GM19043 (cell line): Measurements from ENCODE around the gene CH25H.

ENCODE experiments used
- ATAC-seq: cut with Tn5 transposase; IDR thresholded peaks from one replicate; pipeline ENCODE4 v1.9.1; 2021; ENCODE audit warnings: low read depth; ENCODE audit not compliant: unreplicated experiment

CH25H gene

DNA sequence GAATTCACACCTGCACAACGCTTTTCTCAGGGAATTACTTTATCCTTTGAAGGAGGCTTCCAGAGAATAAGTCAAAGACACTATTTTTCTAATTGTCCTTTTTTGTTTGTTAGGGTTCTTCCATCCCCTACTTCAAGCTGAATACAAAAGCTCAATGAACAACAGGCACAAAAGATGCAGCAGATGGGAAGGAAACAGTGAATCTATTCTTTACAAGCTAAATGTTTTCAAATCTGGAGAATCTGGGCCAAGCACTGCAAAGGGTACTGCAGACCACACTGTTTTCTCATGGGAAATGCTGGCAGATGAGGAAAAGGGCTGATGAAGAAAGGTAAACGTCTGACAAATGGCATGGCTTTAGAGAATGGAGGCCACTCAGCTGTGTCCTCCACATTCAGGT is 25.9 kb upstream of the CH25H start:
- no peak for ATAC-seq

DNA sequence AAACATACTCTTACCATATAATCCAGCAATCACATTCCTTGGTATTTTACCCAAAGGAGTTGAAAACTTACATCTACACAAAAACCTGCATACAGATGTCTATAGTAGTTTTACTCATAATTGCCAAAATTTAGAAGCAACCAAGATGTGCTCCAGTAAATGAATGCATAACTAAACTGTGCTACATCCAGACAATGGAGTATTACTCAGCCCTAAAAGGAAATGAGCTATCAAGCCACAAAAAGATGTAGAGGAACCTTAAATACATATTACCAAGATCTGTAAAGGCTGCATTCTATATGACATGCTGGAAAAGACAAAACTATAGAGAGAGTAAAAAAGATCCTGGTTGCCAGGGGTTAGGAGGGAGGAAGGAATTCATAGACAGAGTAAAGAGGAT is 21.8 kb upstream of the CH25H start:
- no peak for ATAC-seq

- ATAC-seq, result no peak
Observed at GRCh38 chr10:89228146-89228545, 21.0 kb upstream of the CH25H start.

GRCh38 chr10:89226891-89227290 is 19.8 kb upstream of the CH25H start:
- ATAC-seq, result no peak

DNA sequence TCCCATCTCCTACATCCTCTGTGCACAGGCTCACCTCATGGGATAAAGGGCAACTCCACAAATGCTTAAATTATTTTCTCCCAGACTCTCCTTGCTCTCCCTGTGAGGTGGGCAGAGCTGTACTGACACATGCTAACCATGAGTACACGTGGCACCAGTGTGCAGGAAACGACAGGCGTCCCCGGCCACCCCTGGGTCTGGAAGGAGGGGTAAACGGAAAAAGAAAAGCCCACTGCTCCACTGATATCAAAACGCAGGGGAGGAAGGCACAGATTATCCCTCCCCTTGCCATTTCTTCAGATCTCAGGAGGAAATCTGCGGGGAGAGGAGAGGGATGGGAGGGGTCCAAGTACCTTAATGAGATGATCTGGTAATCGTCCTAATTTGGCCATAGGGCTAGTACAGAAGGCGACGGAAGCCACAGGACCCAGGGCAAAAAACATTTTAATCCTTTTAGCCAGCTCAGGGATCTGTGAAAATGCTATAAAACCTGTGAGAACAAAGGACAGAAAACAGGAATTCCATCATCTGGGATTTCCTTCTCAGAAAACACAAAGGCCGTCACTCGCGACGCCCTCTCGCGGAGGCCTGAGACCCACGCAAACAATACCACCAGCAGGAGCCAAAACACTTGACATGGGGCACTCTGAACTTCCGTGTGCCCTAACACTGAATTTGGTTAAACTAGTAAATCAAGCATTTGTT is 17.8 kb upstream of the CH25H start:
- ATAC-seq, result no peak

GRCh38 chr10:89221919-89222318 is 14.8 kb upstream of the CH25H start:
- no peak for ATAC-seq

GRCh38 chr10:89219513-89220218 is 12.5 kb upstream of the CH25H start:
- no peak for ATAC-seq

DNA sequence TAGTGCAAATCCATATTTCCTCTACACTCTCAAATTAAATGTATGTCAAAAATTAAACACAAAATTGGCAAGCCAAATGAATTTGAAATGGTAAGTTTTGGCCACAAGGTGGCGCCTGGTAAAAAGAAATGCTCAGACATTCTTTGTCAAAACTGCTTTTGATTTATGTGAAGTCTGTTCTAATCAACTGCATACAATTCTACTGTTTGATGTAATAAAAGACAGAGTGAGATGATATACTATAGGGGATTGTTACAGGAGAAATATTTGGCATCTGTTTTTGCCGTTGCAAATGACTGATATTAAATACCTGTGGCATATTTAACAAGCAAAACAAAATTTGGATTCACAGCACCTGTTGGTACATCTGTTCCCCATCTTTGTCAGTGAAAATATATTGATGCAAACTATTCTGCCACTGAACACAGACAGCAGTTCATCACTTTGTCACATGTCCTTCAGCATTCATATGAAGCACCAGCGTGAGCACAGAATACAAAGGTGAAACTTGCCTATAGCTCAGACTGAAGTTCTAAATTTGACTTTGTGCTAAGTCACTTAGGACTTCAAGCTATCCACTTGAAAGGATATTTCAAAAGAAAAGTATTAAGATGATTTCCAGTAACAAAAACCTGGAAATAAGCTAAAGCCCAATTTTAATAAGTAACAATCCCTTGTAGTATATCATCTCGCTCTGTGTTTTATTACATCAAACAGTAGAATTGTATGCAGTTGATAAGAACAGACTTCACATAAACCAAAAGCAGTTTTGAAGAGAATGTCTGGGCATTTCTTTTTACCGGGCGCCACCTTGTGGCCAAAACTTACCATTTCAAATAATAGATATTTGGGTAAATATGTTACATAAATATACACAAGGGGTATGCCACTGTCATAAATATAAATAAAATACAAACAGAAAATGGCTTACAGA is 10.2 kb upstream of the CH25H start:
- no peak for ATAC-seq

DNA sequence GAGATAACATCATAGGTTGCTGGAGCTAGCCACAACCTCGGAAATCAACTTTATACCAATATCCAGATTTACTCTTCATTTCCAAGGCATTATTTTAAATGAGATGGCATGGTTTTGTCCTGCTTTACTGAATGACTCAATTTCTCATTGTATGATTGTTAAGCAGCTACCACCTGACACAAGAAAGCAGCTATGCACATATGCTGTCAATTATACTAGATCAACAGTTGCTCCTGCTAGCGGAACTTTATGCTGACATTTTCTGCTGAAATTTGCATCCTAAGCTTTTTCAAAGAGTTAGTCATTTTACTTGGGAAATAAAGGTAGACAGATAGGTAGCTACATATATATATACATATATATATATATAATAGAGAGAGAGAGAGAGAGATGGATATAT is 8.9 kb upstream of the CH25H start:
- no peak for ATAC-seq

DNA sequence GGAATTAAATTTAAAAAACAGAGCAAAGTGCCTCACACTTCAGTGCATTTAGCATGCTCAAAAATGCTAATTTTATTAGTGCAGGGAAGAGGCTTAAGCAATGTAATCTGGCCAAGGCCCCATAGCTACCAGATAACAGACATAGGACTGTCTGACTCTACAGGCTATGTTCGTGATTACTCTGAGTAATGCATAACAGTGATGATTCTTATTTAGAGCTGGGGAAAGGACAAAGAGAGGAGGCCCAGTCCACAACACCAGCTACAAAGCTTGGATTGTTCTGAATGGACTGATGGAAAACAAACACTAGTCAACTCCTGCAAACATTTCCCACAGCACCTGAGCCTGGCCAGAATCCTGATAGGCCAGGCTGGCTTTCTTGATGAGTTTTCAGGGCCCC is 8.4 kb upstream of the CH25H start:
- ATAC-seq, result no peak

- ATAC-seq, result no peak
Observed at GRCh38 chr10:89214566-89215165, 7.5 kb upstream of the CH25H start.

GRCh38 chr10:89213191-89213808 is 6.2 kb upstream of the CH25H start:
- ATAC-seq, result no peak

DNA sequence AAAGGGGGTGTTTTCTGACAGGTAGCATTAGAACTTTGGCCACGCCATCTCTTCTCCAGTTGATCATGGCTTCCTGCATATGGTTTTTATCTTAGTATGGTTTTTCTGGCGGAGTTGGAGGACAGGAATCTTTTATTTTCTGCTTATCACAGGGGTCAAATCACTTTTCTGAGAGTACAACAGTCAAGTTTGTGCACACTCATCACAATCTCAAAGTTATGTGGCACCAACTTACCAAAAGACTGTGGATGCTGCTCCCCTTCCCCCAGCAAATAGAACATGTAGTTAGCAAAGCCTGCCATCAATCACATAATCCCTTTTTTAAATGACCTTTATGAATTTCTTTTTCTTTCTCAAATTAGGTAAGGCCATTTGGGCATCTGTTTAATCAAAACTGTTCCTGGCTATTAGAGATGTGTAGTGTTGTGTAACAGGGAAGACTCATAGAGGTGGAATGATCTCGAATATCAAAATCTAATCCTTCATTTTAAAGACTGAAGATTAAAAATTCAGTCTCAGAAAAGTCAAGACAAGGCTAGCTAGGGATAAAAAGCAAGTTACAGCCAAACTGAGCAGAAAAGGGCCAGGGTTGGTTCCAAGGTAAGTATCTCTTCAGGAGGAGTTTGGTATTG is 3.8 kb upstream of the CH25H start:
- no peak for ATAC-seq

DNA sequence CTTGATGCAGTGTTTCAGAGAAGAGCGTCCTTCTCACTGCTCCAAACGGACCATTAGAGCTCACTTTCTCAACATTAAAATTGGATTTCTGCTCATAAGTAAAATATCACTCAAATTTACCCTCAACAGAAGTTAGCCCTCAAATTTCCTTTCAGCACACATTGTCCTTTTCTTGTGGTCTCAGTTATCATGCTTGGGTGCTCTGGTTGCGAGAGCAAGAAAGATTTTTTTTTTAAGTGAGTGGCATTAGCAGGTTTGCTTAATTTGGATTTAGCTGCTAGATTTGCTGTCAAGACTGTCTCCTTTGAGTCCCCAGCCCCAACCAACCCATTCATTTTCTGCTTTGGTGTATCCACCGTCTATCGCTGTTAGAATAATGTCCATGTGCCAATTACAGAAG is 2.6 kb upstream of the CH25H start:
- no peak for ATAC-seq

- no peak for ATAC-seq
Observed at GRCh38 chr10:89207801-89208551, 859 bp upstream of the CH25H start.

DNA sequence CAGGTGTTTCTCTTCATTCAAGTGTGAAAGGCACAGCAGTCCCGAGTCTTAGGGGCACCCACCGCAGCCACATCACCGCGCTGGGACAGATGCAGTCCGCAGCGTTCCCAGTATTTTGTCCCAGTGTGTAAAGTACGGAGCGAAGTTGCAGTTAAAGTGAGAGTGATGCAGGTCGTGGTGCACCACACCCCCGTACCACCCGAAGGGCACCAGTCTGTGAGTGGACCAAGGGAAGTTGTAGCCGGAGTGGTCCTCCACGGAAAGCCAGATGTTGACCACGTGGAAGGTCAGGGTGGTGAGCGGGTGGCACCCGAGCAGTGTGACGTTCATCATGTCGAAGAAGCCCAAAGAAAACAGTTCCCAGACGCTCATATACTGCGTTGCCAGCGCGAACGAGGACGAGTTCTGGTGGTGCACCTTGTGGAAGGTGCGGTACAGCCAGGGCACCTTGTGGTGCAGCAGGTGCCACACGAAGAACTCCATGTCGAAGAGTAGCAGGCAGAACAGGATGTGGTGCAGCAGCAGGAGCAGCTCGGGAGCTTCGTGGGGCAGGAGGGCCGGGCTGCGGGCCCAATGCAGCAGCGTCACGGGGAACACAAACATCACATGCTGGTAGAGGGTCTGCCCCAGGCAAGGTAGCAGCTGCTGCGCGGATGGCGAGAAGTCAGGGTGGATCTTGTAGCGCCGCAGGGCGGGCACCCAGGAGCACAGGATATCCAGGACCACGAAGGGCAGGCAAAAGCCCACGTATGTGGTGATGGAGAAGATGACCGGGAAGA is 526 bp downstream of the CH25H start:
- no peak for ATAC-seq

- no peak for ATAC-seq
Observed at GRCh38 chr10:89204621-89205185, 2.4 kb downstream of the CH25H start.

GRCh38 chr10:89203237-89203636 is 3.9 kb downstream of the CH25H start:
- ATAC-seq, result no peak
